Upper lobe of left lung (tissue), 6 donors: ENCODE measurements around the gene PPM1D. TPM values are rescaled to one million over a fixed set of nuclear protein-coding genes. Genes with fewer than 3 reads are reported as not detected.
"Not testable (repeated sequence)": the region's sequence is repeated elsewhere in the genome, so short reads cannot be mapped to it uniquely, and the experiment has no call there.

Experiments used
- ATAC-seq, 2 donors: fragments of 200-7000 bp; cut with Tn5 transposase; one replicate each; pipeline ENCODE4 v1.9.1; 2022; ENCODE audit warnings: mild to moderate bottlenecking in 2 of 2, moderate library complexity in 2 of 2; ENCODE audit not compliant: low FRiP score in 2 of 2
- DNase-seq, 2 donors: peaks; one replicate each; pipeline ENCODE4 v3.0.0-alpha.2; 2019 to 2020
- H3K27ac ChIP-seq, 4 donors: fragments of 200-600 bp; sonication (generic); one replicate each; pipeline ENCODE4 v1.5.1; 2016 to 2019
- H3K27me3 ChIP-seq, 4 donors: fragments of 200-600 bp; sonication (generic); one replicate each; pipeline ENCODE4 v1.5.1; 2017 to 2019
- H3K36me3 ChIP-seq, 4 donors: fragments of 200-600 bp; sonication (generic); one replicate each; pipeline ENCODE4 v1.5.1; 2016 to 2019
- H3K4me1 ChIP-seq, 4 donors: fragments of 200-600 bp; sonication (generic); one replicate each; pipeline ENCODE4 v1.5.1; 2018 to 2019
- H3K4me3 ChIP-seq, 4 donors: fragments of 200-600 bp; sonication (generic); one replicate each; pipeline ENCODE4 v1.5.1; 2017 to 2019; ENCODE audit warnings: mild to moderate bottlenecking in 2 of 4, moderate library complexity in 1 of 4
- H3K9me3 ChIP-seq, 4 donors: fragments of 200-600 bp; sonication (generic); one replicate each; pipeline ENCODE4 v1.5.1; 2018 to 2019
- CTCF ChIP-seq, 6 experiments: fragments of 450-650 bp in 4 of 6; fragments of 200-600 bp in 2 of 6; sonication (generic) in 2 of 6; IDR thresholded peaks; one replicate each; pipeline ENCODE4 v1.5.1; 2016 to 2019; ENCODE audit warnings: antibody characterized with exemption in 6 of 6
- EP300 ChIP-seq, 4 donors: sonication (generic); formaldehyde crosslinking; IDR thresholded peaks; one replicate each; pipeline ENCODE4 v1.5.1; 2017; ENCODE audit warnings: antibody characterized with exemption in 4 of 4, control low read depth in 2 of 4
- POLR2A ChIP-seq, 4 donors: fragments of 450-650 bp; IDR thresholded peaks; one replicate each; pipeline ENCODE4 v1.5.1; 2016 to 2017; ENCODE audit warnings: antibody characterized with exemption in 4 of 4, mild to moderate bottlenecking in 2 of 4
- POLR2AphosphoS5 ChIP-seq, 2 donors: sonication (generic); formaldehyde crosslinking; IDR thresholded peaks; one replicate each; pipeline ENCODE4 v1.5.1; 2017; ENCODE audit warnings: antibody characterized with exemption in 2 of 2
- WGBS, 2 donors: methylation state at CpG; one replicate each; pipeline ENCODE4 v1.1.5; 2017 to 2018; 5-methylcytosine and 5-hydroxymethylcytosine counted together
- total RNA-seq, 6 donors: library from RNA; depleted of rRNA in 4 of 6; stranded (reverse); fragments of >200 nt in 4 of 6; gene quantifications; one replicate each; pipeline versions ENCODE4 v1.1.0 to v1.2.1, GENCODE V29; 2016 to 2021
- donor health status: DM: no; HTN: no; CAD: no; lungs with moderate emphysema.
- donor health status: DM: no; HTN: yes; CAD: no; lungs with severe emphysema.

The PPM1D gene
- total RNA-seq: 10 to 100 TPM; 14.4 to 25.9 (median 19.8) TPM

- Histone ChIP-seq H3K36me3 (no peaks in the 10 kb centered on the region), H3K9me3 (no peaks in the 10 kb centered on the region), H3K4me1 (peaks cover 21 to 43% (median 32%) of the 10 kb centered on the region in 4 donors), H3K4me3 (peak within 1 kb of the TSS; percentile 85 to 95 (median 88)), H3K27ac (peak within 1 kb of the TSS; percentile 95 to 99 (median 98)), H3K27me3 (no peaks in the 10 kb centered on the region)
- peak; percentile 99 for DNase-seq
- TF ChIP-seq POLR2A (IDR thresholded peaks at IDR 0.05): peak in 3 of 4 donors; percentile 67 to 96 (median 95)
- peak; percentile 87 to 93 for TF ChIP-seq POLR2AphosphoS5 (IDR thresholded peaks at IDR 0.05)
- peak in 1 of 4 donors; percentile 62 for TF ChIP-seq EP300 (IDR thresholded peaks at IDR 0.05)
- peak in 4 of 6 experiments; percentile 34 to 64 (median 52) for TF ChIP-seq CTCF (IDR thresholded peaks at IDR 0.05)
- ATAC-seq: peak; percentile 97 to 98
- WGBS, 2 donors: 0% methylated on average over 14 to 79 of the region's 83 CpGs
These were observed at the start of gene PPM1D for GRCh38 chr17:60599620-60600489. Gene PPM1D (plus strand): TSS chr17:60600193. CDS start chr17:60600415, 222 bp downstream.

- not testable (repeated sequence) for H3K4me3 ChIP-seq, H3K27me3 ChIP-seq, H3K9me3 ChIP-seq, H3K36me3 ChIP-seq, H3K27ac ChIP-seq, DNase-seq, ATAC-seq, H3K4me1 ChIP-seq
- 88 to 92% methylated on average over 2 to 9 of the region's 13 CpGs for WGBS, 2 donors
These were observed 47.7 kb upstream of the PPM1D start for GRCh38 chr17:60552255-60552654.

GRCh38 chr17:60554377-60554788 is 45.6 kb upstream of the PPM1D start:
- peak; percentile 60 to 77 for ATAC-seq
- peak in 1 of 2 donors; percentile 88 for DNase-seq
- 43 to 55% methylated on average over 2 of the region's 2 CpGs for WGBS, 2 donors
- TF ChIP-seq POLR2A (IDR thresholded peaks at IDR 0.05) (no peak), EP300 (IDR thresholded peaks at IDR 0.05) (peak in 2 of 4 donors; percentile 30 to 70), CTCF (IDR thresholded peaks at IDR 0.05) (no peak), POLR2AphosphoS5 (IDR thresholded peaks at IDR 0.05) (peak in 1 of 2 donors; percentile 31)
- no peaks in the 10 kb centered on the region for H3K36me3 ChIP-seq
- peaks cover 0 to 8% (median 0%) of the 10 kb centered on the region in 4 donors for H3K9me3 ChIP-seq
- peak overlapping the region in 1 of 4 donors; percentile 57 for H3K27ac ChIP-seq
- no peaks in the 10 kb centered on the region for H3K4me1 ChIP-seq
- no peak overlapping the region for H3K4me3 ChIP-seq
- H3K27me3 ChIP-seq: no peaks in the 10 kb centered on the region

GRCh38 chr17:60555786-60556185 is 44.2 kb upstream of the PPM1D start:
- ATAC-seq (no peak), DNase-seq (no peak)
- Histone ChIP-seq H3K4me1 (no peaks in the 10 kb centered on the region), H3K9me3 (peaks cover 0 to 8% (median 0%) of the 10 kb centered on the region in 4 donors), H3K27me3 (no peaks in the 10 kb centered on the region), H3K27ac (no peak overlapping the region), H3K4me3 (no peak overlapping the region), H3K36me3 (no peaks in the 10 kb centered on the region)
- WGBS, 2 donors: 92 to 99% methylated on average over 4 of the region's 4 CpGs
- TF ChIP-seq POLR2AphosphoS5 (IDR thresholded peaks at IDR 0.05) (no peak), EP300 (IDR thresholded peaks at IDR 0.05) (no peak), CTCF (IDR thresholded peaks at IDR 0.05) (no peak)

GRCh38 chr17:60557805-60558204 is 42.2 kb upstream of the PPM1D start:
- 69 to 82% methylated on average over 2 of the region's 2 CpGs for WGBS, 2 donors
- ATAC-seq: no peak
- H3K9me3 ChIP-seq: peaks cover 0 to 8% (median 0%) of the 10 kb centered on the region in 4 donors

More at GRCh38 chr17:60557805-60558204, 42.2 kb upstream of the PPM1D start:
- H3K4me3 ChIP-seq: no peak overlapping the region
- H3K4me1 ChIP-seq: no peaks in the 10 kb centered on the region
- no peaks in the 10 kb centered on the region for H3K36me3 ChIP-seq
- TF ChIP-seq CTCF (IDR thresholded peaks at IDR 0.05) (no peak), POLR2AphosphoS5 (IDR thresholded peaks at IDR 0.05) (no peak), POLR2A (IDR thresholded peaks at IDR 0.05) (no peak), EP300 (IDR thresholded peaks at IDR 0.05) (no peak)
- no peak for DNase-seq
- H3K27ac ChIP-seq: no peak overlapping the region
- no peaks in the 10 kb centered on the region for H3K27me3 ChIP-seq
